ENCODE measurements around the gene SLC19A1.

- TF ChIP-seq CTCF (IDR thresholded peaks at IDR 0.05) = no peak
- TF ChIP-seq POLR2A (IDR thresholded peaks at IDR 0.05) = no peak
Observed at GRCh38 chr21:45477176-45478114, 64.8 kb downstream of the SLC19A1 start.

All from right lobe of liver (tissue), 4 donors.